Measurements from ENCODE around the gene PTGER1.
"Not testable (repeated sequence)": the region's sequence is repeated elsewhere in the genome, so short reads cannot be mapped to it uniquely, and the experiment has no call there.

PTGER1 gene

GRCh38 chr19:14475251-14476073, at the start of gene PTGER1:
Gene PTGER1 (minus strand): TSS chr19:14475354. CDS start chr19:14474320, 1,034 bp downstream.
- DNase-seq (ENCODE audit: low read depth): no peak

GRCh38 chr19:14520543-14520942, 45.4 kb upstream of the PTGER1 start:
- no peak for DNase-seq (ENCODE audit: low read depth)

- DNase-seq (ENCODE audit: low read depth): no peak
Measured at GRCh38 chr19:14519860-14520407, 44.8 kb upstream of the PTGER1 start.

- no peak for DNase-seq (ENCODE audit: low read depth)
Measured at GRCh38 chr19:14519245-14519859, 44.2 kb upstream of the PTGER1 start.

GRCh38 chr19:14517840-14518505, 42.8 kb upstream of the PTGER1 start, which contains the start of gene DNAJB1:
Gene DNAJB1 (minus strand): TSS chr19:14518397. CDS start chr19:14518349, 48 bp downstream.
- DNase-seq (ENCODE audit: low read depth): peak; percentile 58

- DNase-seq (ENCODE audit: low read depth): no peak
Measured at GRCh38 chr19:14517446-14517839, 42.3 kb upstream of the PTGER1 start.

- DNase-seq (ENCODE audit: low read depth): peak; percentile 15
Measured at GRCh38 chr19:14516746-14517438, 41.7 kb upstream of the PTGER1 start.

- DNase-seq (ENCODE audit: low read depth): no peak
Measured at GRCh38 chr19:14516048-14516534, 40.9 kb upstream of the PTGER1 start.

GRCh38 chr19:14515501-14516047, 40.4 kb upstream of the PTGER1 start:
- no peak for DNase-seq (ENCODE audit: low read depth)

- DNase-seq (ENCODE audit: low read depth): no peak
Measured at GRCh38 chr19:14514215-14514863, 39.2 kb upstream of the PTGER1 start.

GRCh38 chr19:14512406-14512961, 37.3 kb upstream of the PTGER1 start:
- DNase-seq (ENCODE audit: low read depth): no peak

- no peak for DNase-seq (ENCODE audit: low read depth)
Measured at GRCh38 chr19:14511229-14511593, 36.1 kb upstream of the PTGER1 start.

- no peak for DNase-seq (ENCODE audit: low read depth)
Measured at GRCh38 chr19:14510311-14511228, 35.4 kb upstream of the PTGER1 start.

- no peak for DNase-seq (ENCODE audit: low read depth)
Measured at GRCh38 chr19:14507704-14508542, 32.8 kb upstream of the PTGER1 start.

GRCh38 chr19:14505488-14506239, 30.5 kb upstream of the PTGER1 start:
- peak; percentile 66 for DNase-seq (ENCODE audit: low read depth)

GRCh38 chr19:14504575-14504974, 29.4 kb upstream of the PTGER1 start:
- not testable (repeated sequence) for DNase-seq (ENCODE audit: low read depth)

- no peak for DNase-seq (ENCODE audit: low read depth)
Measured at GRCh38 chr19:14503285-14503684, 28.1 kb upstream of the PTGER1 start.

All from stimulated activated CD8-positive, alpha-beta memory T cell treated with anti-CD3 and anti-CD28 coated beads, Interleukin-4, amount 100 ng/mL, for 24 hours (primary cell).